GM21825 (cell line): ENCODE results near the gene LRRC7.

Experiments used
- ATAC-seq: cut with Tn5 transposase; IDR thresholded peaks from one replicate; pipeline ENCODE4 v1.9.1; 2021; ENCODE audit warnings: mild to moderate bottlenecking, moderate library complexity; ENCODE audit not compliant: unreplicated experiment

LRRC7 gene

DNA sequence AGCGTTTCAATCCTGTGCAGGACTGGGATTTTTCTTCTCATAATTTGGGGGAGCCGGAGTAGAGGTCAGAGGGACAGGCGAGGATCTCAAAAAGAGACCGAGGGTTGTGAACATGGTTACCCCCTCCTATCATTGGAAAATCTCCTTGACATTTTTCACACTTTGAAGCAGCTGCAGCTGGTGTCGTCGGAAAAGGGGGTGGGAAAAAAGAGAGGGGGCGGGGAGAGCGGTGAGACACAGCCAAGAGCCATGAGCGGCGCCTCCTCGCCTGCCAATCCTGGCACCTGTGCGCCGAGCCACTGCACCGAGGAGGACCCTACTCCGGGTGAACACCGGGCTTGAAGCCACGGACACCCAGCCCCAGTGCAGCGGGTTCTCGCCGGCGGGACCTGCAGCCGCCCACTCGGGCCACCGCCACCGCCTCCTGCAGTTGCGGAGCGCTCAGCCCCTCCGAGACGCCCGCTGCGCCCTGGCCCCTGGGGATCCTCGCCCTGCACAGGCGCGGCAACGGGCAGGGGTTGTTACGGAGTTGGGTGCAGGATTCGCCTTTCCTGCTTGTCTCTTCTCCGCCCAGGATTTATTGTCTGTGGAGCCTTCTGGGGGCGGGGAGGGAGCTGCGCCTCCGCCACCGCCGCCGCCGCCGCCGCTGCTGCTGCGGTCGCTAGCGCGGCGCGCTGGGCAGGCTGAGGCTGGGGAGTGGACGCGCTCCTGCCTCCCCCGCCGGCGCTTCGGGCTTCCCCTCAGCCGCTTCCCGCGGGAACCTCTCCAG, at the start of gene LRRC7:
Gene LRRC7, plus strand, starts transcription at position 271 of the 769 bp plus-strand sequence. CDS start 718 bp downstream, outside the sequence.
- no peak for ATAC-seq

DNA sequence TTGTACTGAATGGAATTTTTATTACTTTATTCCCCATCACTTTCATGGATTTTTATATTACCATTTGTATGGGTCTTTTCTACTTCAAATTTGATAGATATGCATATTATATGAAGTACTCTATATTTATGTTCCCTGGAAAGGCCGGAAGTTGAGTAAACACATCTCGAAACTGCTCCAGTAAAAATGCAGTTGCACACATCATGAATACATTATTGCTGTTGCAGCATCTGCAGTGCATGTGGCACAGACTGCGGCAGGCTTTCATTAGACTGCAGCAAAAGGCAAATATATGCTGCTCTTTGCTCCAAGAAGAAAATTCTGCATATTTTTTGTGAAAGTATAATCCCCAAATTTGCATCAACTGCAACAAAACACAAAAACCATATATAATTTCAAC, 48.7 kb upstream of the LRRC7 start:
- ATAC-seq: no peak

DNA sequence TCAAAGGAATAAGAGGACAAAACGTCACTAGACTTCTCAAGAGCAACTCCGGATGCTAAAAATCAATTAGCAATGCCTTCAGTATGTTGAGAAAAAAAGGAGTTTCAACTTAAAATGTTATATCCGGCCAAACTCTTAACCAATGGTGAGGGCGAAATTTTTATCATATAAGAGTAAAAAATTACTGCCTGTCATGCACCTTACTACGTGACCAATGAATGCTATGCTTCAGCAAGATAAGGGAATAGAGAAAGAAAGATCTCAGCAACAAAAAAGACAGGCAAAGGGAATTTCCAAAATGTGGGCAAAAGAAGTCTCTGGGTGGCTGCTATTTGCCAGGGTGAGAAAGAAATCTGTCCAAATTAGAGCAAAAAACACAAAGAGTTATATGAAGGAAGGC, 47.4 kb upstream of the LRRC7 start:
- ATAC-seq: no peak

DNA sequence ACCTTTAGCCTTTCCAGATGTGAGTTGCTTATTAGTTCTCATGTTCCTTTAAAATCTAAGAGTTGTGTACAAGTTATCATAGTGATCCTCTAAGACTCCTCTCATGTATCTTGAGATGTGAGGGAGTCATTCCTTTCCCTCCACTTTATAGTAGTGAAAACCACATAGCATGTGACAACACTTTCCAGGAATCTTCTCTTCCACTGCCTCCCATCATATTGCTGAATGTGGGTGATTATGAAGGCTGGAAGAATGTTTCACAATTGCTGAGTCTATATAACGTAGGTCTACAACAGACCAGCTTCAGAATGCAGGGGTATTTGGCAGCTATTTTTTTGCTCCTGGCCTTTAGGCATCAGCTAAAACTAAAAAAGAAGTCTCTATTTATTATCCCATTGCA, 44.7 kb upstream of the LRRC7 start:
- no peak for ATAC-seq

DNA sequence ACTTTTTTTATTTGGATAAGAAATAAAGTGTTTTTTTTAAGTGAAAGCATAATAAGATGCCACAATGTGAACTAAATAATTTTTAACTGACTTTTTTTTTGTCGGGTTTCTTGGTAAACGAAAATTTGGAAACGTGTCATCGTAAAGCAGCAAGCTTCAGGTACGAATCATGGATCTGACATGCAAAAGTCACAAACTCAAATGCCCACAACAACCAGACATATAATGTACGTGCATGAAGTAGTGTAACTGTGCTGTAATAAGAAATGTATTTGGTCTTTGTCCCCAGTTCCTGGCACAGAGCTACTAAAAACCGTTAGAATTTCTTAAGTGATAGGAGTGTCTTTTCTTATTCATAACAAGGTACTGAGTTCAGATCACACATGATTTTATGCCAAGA, 44.3 kb upstream of the LRRC7 start:
- no peak for ATAC-seq

DNA sequence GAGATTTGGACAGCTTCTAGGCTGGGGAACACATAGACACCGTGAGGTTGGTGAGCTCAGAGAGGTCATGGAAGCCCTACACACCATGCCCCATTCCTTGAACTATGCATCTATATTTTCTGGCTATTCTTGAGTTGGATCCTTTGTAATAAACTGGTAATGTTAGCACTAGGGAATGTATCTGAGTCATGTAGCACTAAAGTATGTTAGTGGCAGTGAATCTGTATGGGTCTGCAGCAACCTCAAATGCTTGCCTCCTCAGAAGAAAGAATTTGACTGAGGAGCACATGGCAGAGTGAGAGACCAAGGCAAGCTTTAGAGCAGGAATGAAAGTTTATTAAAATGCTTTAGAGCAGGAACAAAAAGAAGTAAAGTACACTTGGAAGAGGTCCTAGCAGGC, 43.7 kb upstream of the LRRC7 start:
- no peak for ATAC-seq

DNA sequence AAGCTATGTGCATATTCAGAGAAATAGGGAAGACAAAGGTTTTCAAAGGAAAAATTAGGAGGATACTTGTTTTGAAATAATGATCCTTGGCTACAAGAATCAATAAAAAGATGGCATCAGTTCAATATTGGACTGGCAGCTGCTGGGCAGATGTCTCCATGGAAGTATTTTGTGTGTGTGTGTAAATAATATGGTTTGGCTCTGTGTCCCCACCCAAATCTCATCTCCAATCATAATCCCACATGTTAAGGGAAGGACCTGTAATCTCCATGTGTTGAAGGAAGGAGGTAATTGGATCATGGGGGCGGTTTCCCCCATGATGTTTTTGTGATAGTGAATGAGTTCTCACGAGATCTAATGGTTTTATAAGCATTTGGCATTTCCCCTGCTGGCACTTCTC, 40.4 kb upstream of the LRRC7 start:
- no peak for ATAC-seq

DNA sequence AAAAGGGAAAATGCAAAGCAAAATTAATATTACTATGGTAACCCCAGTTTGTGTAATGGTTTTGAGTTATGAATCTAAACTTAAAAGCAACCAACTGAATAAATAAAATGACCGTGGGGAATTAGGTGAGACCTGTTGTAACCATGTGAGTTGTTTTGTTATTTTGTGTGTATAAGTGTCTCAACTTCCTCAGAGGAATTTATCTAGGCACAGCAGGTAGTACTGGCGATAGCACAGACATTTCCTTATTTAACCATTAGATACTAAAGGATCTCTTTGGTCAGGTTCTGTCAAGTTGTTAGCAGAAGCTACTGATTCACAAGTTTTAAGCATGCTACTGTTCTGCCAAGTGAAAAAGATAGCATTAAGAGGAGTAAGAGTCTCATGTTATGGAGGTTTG, 39.3 kb upstream of the LRRC7 start:
- no peak for ATAC-seq

DNA sequence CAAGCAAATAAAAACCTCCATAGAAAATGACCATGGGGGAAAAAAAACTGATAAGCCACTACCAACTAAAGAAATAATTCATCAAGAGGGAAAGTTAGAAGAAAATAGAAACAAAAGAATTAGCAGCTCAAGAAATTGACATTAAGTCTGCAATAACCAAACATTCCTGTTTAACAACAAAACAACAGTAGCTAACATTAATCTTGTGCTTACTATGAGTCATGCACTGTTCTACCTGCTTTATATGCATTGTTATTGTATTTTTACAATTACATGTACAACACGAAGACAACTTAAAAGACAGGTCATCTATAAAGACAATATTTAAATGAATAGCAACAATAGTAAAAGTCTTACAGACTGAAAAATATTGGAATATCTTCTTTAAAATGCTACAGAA, 34.4 kb upstream of the LRRC7 start:
- no peak for ATAC-seq

DNA sequence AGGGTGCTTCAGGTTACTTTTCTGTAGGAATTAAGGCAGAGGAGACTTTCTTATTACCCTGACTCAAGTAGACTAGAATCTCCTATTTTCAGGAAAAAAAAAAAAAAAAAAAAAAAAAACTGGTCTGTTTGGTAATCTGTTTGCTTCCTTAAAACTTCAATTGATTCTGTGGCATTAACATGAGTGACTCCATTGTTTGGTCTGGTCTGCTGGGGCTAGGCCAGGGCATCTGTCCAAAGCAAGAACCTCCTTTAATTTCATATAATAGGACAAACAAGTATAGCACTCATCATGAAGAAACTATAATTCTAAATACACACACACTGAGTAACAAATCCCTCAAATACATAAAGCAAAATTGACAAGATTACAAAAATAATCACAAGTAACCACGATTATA, 32.9 kb upstream of the LRRC7 start:
- no peak for ATAC-seq

DNA sequence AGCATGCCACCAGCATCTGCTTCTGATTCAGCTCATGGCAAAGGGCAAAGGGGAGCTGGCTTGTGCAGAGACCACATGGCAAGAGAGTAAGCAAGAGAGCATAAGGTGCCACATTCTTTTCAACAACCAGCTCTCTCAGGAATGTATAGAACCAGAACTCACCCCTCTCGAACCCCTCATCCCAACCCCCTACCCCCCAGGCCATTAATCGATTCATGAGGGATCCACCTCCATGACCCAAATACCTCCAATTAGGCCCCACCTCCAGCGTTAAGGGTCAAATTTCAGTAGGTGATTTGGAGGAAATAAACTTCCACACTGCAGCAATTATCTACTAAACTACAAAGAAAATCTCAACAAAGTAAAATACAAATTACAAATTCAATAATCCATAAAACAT, 32.2 kb upstream of the LRRC7 start:
- ATAC-seq: no peak

DNA sequence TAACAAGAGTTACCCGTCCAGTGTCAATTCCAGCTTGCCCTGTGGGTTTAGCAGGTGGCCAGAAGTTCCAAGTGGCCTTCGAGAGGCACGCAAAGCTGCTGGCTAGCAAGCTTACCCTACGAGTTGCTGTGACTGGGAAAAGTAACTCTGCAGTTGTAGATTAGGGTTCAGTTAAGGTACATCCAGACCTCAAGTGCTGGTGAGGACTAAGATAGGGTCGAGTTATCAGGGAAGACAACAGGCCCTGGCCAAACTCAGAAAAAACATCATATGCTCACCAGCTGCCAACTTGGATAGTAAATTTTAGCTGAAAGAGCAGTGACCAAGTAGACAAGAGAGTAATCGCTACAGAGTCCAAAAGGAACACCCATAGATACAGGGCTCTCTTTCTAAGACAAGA, 27.7 kb upstream of the LRRC7 start:
- ATAC-seq: no peak

DNA sequence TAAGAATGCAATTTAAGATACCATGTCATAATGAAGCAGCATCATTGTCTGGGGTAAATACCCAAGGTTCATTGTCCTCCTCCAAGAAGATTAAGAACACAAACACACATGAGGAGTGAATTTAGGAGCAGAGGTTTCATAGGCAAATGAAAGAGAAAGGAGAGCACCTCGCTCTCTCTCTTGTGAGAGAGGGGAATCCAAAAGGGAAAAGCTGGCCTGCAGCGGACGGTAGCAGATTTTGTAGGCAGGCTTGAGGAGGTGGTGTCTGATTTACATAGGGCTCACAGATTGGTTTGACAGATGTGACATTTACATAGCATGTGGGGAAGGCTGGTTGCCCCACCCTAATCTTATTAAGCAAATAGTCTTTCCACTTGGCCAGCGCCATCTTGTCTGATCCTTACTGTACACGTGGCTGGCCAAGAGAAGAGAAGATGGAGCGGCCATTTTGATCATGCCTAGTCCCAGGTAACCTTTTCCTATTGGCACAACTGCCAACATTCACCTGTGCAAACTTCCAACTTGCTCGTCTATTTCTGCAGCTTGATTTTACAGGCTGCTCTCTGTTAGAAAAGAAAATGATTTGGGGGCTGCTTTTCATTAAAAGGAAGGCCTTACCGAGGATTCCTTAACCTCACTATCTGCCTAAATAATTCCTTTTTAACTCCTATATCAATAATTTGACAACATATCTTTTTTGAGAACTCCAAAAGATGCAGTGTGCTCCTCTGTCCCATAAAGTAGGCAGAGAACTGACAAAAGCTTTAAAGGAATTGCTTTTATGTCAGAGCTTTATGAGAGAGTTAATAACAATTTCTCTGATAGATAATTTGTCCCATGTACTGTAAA, 16.0 kb upstream of the LRRC7 start:
- no peak for ATAC-seq

DNA sequence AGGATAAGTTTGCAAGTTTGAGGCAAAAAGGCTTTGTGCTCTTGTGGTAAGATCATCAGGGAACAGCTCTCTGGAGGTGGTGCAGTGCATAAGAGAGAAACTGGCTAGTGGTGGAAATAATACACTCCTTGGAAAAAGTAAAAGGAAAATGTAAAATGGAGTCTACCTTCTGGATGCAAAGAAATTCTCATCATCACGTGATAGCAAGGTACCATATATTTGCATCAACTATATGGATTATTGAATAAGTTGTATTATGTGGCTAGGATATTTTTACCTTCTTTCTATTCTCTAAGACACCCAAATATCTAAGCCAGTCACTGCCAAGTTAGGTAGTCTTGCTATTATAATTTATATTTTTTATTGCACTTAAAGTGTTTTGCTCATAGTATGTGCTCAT, 14.0 kb upstream of the LRRC7 start:
- ATAC-seq: no peak

DNA sequence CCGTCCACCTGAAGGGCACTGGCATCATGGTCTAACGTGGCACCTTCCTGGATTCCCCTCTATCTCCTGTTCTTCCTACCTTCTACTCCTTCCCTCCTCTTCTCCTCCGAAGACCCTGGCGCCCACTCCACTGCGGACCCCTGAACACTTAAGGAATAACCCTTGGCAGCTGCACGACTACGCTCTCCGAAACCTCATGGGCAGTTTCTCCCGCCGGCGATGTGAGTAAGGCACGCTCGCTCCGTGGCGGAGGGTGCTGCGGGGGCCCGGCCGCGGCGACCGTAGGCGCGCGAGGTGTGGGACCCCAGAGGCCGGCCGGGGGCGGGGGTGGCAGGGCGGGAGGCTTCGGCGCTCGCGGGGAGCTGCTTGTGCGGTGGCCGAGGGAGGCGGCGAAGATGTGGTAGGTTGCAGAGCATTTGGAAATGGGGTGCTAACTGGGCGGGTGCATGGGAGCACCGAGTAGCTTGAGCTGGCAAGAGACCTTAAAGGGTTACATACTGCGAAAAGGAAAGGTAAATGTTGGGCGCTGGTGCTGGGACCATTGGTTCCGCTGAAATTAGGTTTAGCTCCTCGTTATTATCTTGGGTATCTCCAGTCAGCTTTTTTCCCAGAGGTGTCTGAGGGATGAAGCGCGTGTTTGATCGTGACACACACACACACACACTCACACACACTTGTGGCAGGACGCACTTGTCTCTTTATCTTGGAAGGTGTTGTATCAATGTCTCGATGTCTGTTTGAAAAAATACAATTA, 876 bp downstream of the LRRC7 start:
- ATAC-seq: no peak

DNA sequence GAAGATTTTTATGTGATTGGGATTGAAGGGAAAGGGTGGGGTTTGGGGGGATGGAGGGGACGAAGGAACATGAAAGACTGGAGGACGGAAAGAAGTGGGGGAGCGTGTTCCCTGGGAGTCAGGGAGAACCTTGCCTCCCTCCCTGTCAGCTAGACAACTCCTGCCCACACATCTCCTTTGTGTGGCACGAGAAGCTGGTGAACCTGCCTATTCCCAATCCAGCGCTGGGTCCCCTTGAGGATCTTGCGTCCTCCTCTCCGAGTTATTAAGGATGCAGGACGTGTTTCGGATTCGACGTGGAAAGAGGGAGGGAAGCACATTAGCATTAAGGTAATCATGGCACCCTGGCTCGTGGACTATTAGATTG, 1.4 kb downstream of the LRRC7 start:
- no peak for ATAC-seq

DNA sequence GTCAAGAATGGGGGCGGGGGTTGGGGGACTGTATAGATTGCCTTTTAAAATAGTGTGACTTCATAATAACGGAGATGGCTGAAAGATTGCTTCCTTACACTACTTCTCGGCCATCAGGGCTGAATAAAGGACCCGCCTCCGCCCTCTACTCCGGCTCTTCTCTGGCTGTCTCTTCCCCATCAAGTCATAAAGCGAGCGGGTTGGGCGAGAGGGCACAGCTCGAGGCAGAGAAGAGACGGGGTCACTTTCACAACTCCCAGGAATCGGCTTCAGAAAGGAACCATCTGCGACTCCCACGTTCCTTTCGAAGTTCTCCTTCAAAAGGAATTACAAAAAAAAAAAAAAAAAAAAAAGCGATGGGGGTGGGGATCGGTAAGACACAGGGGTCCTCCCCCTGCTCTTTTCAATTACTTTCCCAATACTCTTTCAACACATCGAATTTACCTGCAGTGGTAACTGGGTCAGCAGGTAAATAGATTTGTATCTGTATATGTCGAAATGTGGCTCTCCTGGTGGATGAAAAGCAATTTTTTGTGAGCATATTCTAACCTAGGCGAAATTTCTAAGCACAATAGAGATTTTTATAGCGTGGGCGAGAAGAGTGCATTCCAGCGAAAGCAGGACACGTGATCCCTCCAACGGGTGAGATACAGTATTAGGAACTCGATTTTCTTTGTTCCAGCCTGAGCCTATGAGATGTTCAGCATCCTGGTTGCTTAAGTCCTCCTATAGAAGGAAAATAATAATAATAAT, 2.0 kb downstream of the LRRC7 start:
- no peak for ATAC-seq

DNA sequence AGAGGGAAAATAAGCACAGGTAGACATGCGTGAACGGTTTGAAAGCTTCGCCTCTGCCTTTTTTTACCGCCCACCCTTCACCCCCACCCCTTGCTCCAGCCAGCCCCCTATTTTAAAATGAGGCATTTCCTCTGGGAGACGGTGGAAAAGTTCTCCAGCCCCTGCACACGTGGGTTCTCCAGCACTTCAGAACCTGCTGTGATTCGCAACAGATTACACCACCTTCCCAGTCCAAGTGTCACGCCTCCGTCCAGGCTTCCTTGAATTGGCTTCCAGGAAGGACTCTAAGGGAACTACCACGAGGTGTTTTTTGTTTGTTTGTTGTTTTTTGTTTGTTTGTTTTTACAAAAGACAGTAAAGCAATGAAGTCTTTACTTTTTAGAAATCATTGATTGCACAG, 2.6 kb downstream of the LRRC7 start:
- no peak for ATAC-seq

DNA sequence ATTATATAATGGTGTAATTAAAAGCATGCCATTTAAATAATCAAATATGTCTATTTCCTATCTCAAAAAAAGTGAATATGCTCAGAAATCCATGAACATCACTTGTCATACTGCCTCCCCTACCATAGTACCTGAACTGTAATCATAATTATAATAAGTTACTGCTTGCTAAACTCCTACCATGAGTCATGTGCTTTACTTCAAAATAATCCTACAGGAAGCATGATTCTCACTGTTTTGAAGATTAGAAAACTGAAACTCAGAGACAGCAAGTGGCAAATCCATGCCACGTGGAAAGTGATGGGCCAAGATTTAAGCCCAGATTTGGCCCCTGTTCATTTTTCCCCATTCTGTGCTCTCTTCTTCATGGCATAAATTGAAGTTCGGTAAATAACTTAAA, 5.2 kb downstream of the LRRC7 start:
- ATAC-seq: no peak

DNA sequence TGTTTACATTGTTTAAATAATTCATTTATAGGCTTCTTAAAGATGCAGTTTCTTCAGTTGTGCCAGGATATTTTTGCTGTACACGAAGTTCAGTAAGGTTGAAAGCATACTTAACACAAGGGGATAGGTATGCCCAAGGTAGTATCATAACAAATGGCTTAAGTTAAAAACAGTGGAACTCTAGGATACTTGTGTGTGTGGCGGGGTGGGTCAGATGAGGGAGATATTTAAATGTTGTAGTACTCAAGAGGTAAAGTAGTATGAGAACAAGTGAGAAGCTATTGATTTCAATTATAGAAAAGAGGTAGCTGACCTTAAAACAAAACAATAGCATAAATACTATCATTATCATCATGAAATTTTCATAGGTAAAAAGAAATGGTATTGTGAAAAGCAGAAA, 6.2 kb downstream of the LRRC7 start:
- ATAC-seq: no peak

DNA sequence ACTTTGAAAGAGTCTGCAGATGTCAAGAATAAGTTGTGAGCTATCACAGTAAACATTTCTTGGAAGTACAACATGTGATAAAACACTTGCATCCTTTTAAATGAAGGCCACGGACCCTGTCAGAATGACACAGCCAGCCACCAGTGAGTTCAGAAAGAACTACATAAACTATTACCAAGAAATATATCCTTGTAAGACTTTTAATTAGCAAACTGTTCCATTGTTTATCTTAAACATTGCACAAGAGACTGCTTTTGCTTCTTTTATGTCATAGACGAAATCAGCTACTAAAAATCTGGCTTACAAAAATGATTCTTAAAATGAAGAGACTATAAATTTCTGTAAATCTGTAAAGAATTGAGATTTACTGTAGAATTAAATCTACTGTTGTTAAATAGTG, 17.9 kb downstream of the LRRC7 start:
- no peak for ATAC-seq
